ENCODE results near the gene BCL11B.

The BCL11B gene

DNA sequence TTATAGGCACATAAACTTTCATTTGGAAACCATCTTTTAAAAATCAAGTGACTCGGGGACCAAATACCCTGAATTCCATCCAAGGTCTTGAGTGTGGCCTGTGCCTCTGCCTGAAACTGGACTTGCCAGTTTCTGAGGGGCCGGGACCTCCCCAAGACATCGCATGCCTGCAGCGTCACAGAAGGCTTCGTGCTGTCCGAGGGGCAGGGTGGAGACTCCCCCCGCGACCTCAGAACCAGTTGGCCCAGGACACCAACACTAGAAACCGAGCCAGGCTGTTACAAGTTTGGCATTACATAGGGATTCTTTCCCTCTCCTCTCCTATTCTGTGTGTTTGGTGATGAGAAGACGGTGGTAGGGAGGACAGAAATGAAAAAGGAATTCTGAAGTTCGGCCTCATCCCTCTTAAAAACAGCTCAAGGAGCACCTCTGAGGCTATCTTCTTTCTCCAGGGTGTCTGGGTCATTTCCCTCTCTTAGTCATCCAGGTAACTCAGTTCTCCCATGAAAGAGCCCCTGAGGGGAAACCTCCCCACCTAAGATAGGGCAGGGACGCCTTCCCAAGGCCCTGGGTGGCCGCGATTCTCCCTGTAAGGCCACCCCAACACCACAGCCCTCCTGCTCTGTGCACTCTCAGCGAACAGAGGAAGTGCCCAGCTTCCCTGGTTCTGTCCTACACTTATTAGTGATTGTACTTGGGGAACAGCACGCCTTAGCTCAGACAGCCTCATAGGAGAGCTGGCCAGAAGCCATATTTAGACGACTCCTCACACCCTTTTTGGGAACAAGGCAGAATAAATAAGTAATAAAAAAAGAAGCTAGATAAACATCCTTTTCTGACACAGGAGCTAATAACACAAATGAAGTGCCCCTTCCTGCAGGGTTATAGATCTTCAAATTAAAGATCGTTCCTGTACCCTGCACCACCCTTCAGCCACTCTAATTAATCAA is 93.8 kb downstream of the BCL11B start:
- H3K36me3 ChIP-seq (ENCODE audit: insufficient read depth) = no peaks in the 10 kb centered on the region
- H3K27me3 ChIP-seq (ENCODE audit: insufficient read depth, low read depth) = no peaks in the 10 kb centered on the region
- no peaks in the 10 kb centered on the region for H3K79me2 ChIP-seq (ENCODE audit: insufficient read depth, low read depth)
- no peak overlapping the region for H3K9ac ChIP-seq
- no peak overlapping the region for H2AFZ ChIP-seq (ENCODE audit: low read depth)
- no peak overlapping the region for H3K4me2 ChIP-seq
- TF ChIP-seq, protein P1, sequence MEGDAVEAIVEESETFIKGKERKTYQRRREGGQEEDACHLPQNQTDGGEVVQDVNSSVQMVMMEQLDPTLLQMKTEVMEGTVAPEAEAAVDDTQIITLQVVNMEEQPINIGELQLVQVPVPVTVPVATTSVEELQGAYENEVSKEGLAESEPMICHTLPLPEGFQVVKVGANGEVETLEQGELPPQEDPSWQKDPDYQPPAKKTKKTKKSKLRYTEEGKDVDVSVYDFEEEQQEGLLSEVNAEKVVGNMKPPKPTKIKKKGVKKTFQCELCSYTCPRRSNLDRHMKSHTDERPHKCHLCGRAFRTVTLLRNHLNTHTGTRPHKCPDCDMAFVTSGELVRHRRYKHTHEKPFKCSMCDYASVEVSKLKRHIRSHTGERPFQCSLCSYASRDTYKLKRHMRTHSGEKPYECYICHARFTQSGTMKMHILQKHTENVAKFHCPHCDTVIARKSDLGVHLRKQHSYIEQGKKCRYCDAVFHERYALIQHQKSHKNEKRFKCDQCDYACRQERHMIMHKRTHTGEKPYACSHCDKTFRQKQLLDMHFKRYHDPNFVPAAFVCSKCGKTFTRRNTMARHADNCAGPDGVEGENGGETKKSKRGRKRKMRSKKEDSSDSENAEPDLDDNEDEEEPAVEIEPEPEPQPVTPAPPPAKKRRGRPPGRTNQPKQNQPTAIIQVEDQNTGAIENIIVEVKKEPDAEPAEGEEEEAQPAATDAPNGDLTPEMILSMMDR (conservative IDR thresholded peaks at IDR 0.05; ENCODE audit: low read depth, low read length) = no peak
- H3K4me3 ChIP-seq (IDR thresholded peaks at IDR 0.05; ENCODE audit: insufficient read depth, low read depth, low read length) = no peak overlapping the region
- no peak overlapping the region for H3K27ac ChIP-seq
- H4K20me1 ChIP-seq (ENCODE audit: insufficient read depth) = no peaks in the 10 kb centered on the region
- no peaks in the 10 kb centered on the region for H3K4me1 ChIP-seq (ENCODE audit: low read depth, poor library complexity, severe bottlenecking)

GRCh38 chr14:99177046-99177655 is 94.8 kb downstream of the BCL11B start:
- H3K4me1 ChIP-seq (ENCODE audit: low read depth, poor library complexity, severe bottlenecking) = no peaks in the 10 kb centered on the region
- no peaks in the 10 kb centered on the region for H3K36me3 ChIP-seq (ENCODE audit: insufficient read depth)
- H3K4me3 ChIP-seq (IDR thresholded peaks at IDR 0.05; ENCODE audit: insufficient read depth, low read depth, low read length) = no peak overlapping the region
- H3K9ac ChIP-seq = no peak overlapping the region
- no peak overlapping the region for H3K27ac ChIP-seq
- H2AFZ ChIP-seq (ENCODE audit: low read depth) = no peak overlapping the region
- TF ChIP-seq, protein P1 (conservative IDR thresholded peaks at IDR 0.05; ENCODE audit: low read depth, low read length) = no peak
- no peak overlapping the region for H3K4me2 ChIP-seq
- H3K79me2 ChIP-seq (ENCODE audit: insufficient read depth, low read depth) = no peaks in the 10 kb centered on the region
- H3K27me3 ChIP-seq (ENCODE audit: insufficient read depth, low read depth) = no peaks in the 10 kb centered on the region
- no peaks in the 10 kb centered on the region for H4K20me1 ChIP-seq (ENCODE audit: insufficient read depth)

GRCh38 chr14:99176156-99176945 is 95.6 kb downstream of the BCL11B start:
- TF ChIP-seq, protein P1 (conservative IDR thresholded peaks at IDR 0.05; ENCODE audit: low read depth, low read length) = no peak
- H3K27ac ChIP-seq = no peak overlapping the region

GRCh38 chr14:99175331-99176155 is 96.5 kb downstream of the BCL11B start:
- no peak overlapping the region for H3K27ac ChIP-seq
- no peaks in the 10 kb centered on the region for H3K27me3 ChIP-seq (ENCODE audit: insufficient read depth, low read depth)
- no peaks in the 10 kb centered on the region for H4K20me1 ChIP-seq (ENCODE audit: insufficient read depth)
- H3K4me1 ChIP-seq (ENCODE audit: low read depth, poor library complexity, severe bottlenecking) = no peaks in the 10 kb centered on the region
- no peak overlapping the region for H3K9ac ChIP-seq
- no peak overlapping the region for H2AFZ ChIP-seq (ENCODE audit: low read depth)
- TF ChIP-seq, protein P1 (conservative IDR thresholded peaks at IDR 0.05; ENCODE audit: low read depth, low read length) = no peak
- no peaks in the 10 kb centered on the region for H3K36me3 ChIP-seq (ENCODE audit: insufficient read depth)
- H3K4me3 ChIP-seq (IDR thresholded peaks at IDR 0.05; ENCODE audit: insufficient read depth, low read depth, low read length) = no peak overlapping the region
- no peaks in the 10 kb centered on the region for H3K79me2 ChIP-seq (ENCODE audit: insufficient read depth, low read depth)
- H3K4me2 ChIP-seq = no peak overlapping the region

More at GRCh38 chr14:99176156-99176945, 95.6 kb downstream of the BCL11B start:
- Histone ChIP-seq H2AFZ (ENCODE audit: low read depth) (no peak overlapping the region), H3K9ac (no peak overlapping the region), H4K20me1 (ENCODE audit: insufficient read depth) (no peaks in the 10 kb centered on the region), H3K4me3 (IDR thresholded peaks at IDR 0.05; ENCODE audit: insufficient read depth, low read depth, low read length) (no peak overlapping the region), H3K27me3 (ENCODE audit: insufficient read depth, low read depth) (no peaks in the 10 kb centered on the region), H3K4me2 (no peak overlapping the region), H3K36me3 (ENCODE audit: insufficient read depth) (no peaks in the 10 kb centered on the region), H3K79me2 (ENCODE audit: insufficient read depth, low read depth) (no peaks in the 10 kb centered on the region), H3K4me1 (ENCODE audit: low read depth, poor library complexity, severe bottlenecking) (no peaks in the 10 kb centered on the region)

Data from KMS-11 (cell line).